Liver (tissue), 9 donors: ENCODE results near the gene OCA2. TPM values are rescaled to one million over a fixed set of nuclear protein-coding genes. Genes with fewer than 3 reads are reported as not detected.

Source experiments
- DNase-seq: peaks from one replicate; pipeline ENCODE4 v3.0.0-alpha.2; 2017; ENCODE audit warnings: low spot score
- H3K27ac ChIP-seq, 2 donors: one replicate each; pipeline ENCODE4 v1.7.0; 2013; ENCODE audit warnings: inconsistent platforms in 2 of 2, low read length in 2 of 2, control low read depth in 1 of 2, low read depth in 1 of 2, mild to moderate bottlenecking in 1 of 2
- H3K27me3 ChIP-seq, 4 donors: one replicate each; pipeline versions ENCODE4 v1.6.1 to v1.7.0; 2013; ENCODE audit warnings: low read length in 3 of 4, inconsistent platforms in 1 of 4, mild to moderate bottlenecking in 1 of 4, moderate library complexity in 1 of 4; ENCODE audit not compliant: control insufficient read depth in 4 of 4, insufficient read depth in 4 of 4
- H3K36me3 ChIP-seq, 4 donors: one replicate each; pipeline versions ENCODE4 v1.6.1 to v1.7.0; 2013; ENCODE audit warnings: low read length in 3 of 4, mild to moderate bottlenecking in 3 of 4, low read depth in 1 of 4, moderate library complexity in 1 of 4; ENCODE audit not compliant: control insufficient read depth in 4 of 4, insufficient read depth in 3 of 4
- H3K4me1 ChIP-seq, 4 donors: one replicate each; pipeline versions ENCODE4 v1.6.1 to v1.7.0; 2013; ENCODE audit warnings: low read length in 3 of 4, mild to moderate bottlenecking in 3 of 4, moderate library complexity in 1 of 4; ENCODE audit not compliant: control insufficient read depth in 4 of 4, insufficient read depth in 4 of 4
- H3K4me3 ChIP-seq, 3 donors: one replicate each; pipeline versions ENCODE4 v1.6.1 to v1.7.0; 2013; ENCODE audit warnings: low read length in 3 of 3, control low read depth in 1 of 3, low read depth in 1 of 3, mild to moderate bottlenecking in 1 of 3
- H3K9ac ChIP-seq, 2 donors: one replicate each; pipeline ENCODE4 v1.7.0; 2013; ENCODE audit warnings: low read length in 2 of 2, mild to moderate bottlenecking in 2 of 2, moderate library complexity in 2 of 2, control low read depth in 1 of 2, low read depth in 1 of 2
- H3K9me3 ChIP-seq, 4 donors: one replicate each; pipeline versions ENCODE4 v1.6.1 to v1.7.0; 2013; ENCODE audit warnings: low read length in 3 of 4; ENCODE audit not compliant: control insufficient read depth in 4 of 4
- ATF3 ChIP-seq: IDR thresholded peaks from 2 replicates; pipeline ENCODE4 v1.6.1; 2016; ENCODE audit warnings: antibody characterized with exemption
- CTCF ChIP-seq: fragments of 150-350 bp; IDR thresholded peaks from 2 replicates; pipeline ENCODE4 v1.5.1; 2017; ENCODE audit warnings: improper control_type of control experiment, low read depth, low read length; ENCODE audit not compliant: missing input control
- EGR1 ChIP-seq, 2 donors: IDR thresholded peaks; 2 replicates each; pipeline ENCODE4 v1.6.1; 2016 to 2018; ENCODE audit warnings: antibody characterized with exemption in 2 of 2, low read depth in 2 of 2
- FOXA1 ChIP-seq: IDR thresholded peaks from 2 replicates; pipeline ENCODE4 v1.6.1; 2016; ENCODE audit warnings: antibody characterized with exemption
- FOXA2 ChIP-seq: IDR thresholded peaks from 2 replicates; pipeline ENCODE4 v1.6.1; 2016; ENCODE audit warnings: antibody characterized with exemption
- GABPA ChIP-seq, 2 donors: IDR thresholded peaks in 1 of 2; conservative IDR thresholded peaks in 1 of 2; 2 replicates each; pipeline ENCODE4 v1.6.1; 2016; ENCODE audit warnings: antibody characterized with exemption in 2 of 2, mild to moderate bottlenecking in 1 of 2, moderate library complexity in 1 of 2
- HNF4A ChIP-seq, 2 donors: conservative IDR thresholded peaks; 2 replicates each; pipeline ENCODE4 v1.6.1; 2016; ENCODE audit warnings: antibody characterized with exemption in 2 of 2, mild to moderate bottlenecking in 2 of 2
- HNF4G ChIP-seq: IDR thresholded peaks from 2 replicates; pipeline ENCODE4 v1.6.1; 2016; ENCODE audit warnings: antibody characterized with exemption
- JUND ChIP-seq, 2 donors: IDR thresholded peaks; 2 replicates each; pipeline ENCODE4 v1.6.1; 2016; ENCODE audit warnings: antibody characterized with exemption in 2 of 2
- MAX ChIP-seq: IDR thresholded peaks from 2 replicates; pipeline ENCODE4 v1.6.1; 2016; ENCODE audit warnings: antibody characterized with exemption
- RAD21 ChIP-seq, 2 donors: IDR thresholded peaks; 2 replicates each; pipeline ENCODE4 v1.6.1; 2016; ENCODE audit warnings: antibody characterized with exemption in 2 of 2, mild to moderate bottlenecking in 2 of 2
- RXRA ChIP-seq, 2 donors: IDR thresholded peaks; 2 replicates each; pipeline ENCODE4 v1.6.1; 2017 to 2018; ENCODE audit warnings: antibody characterized with exemption in 2 of 2, mild to moderate bottlenecking in 1 of 2
- SP1 ChIP-seq: IDR thresholded peaks from 2 replicates; pipeline ENCODE4 v1.6.1; 2018; ENCODE audit warnings: antibody characterized with exemption, mild to moderate bottlenecking
- TAF1 ChIP-seq: conservative IDR thresholded peaks from 2 replicates; pipeline ENCODE4 v1.6.1; 2016; ENCODE audit warnings: antibody characterized with exemption, mild to moderate bottlenecking
- YY1 ChIP-seq: IDR thresholded peaks from 2 replicates; pipeline ENCODE4 v1.6.1; 2016; ENCODE audit warnings: antibody characterized with exemption, mild to moderate bottlenecking
- ZBTB33 ChIP-seq: IDR thresholded peaks from 2 replicates; pipeline ENCODE4 v1.6.1; 2016; ENCODE audit warnings: antibody characterized with exemption
- WGBS: extraction: QIAGEN DNeasy Blood & Tissue Kit; methylation state at CpG from one replicate; pipeline ENCODE4 v1.1.7; 2013; 5-methylcytosine and 5-hydroxymethylcytosine counted together
- polyA plus RNA-seq, 2 donors: library from polyadenylated mRNA; stranded (reverse) in 1 of 2; unstranded in 1 of 2; fragments of 200-250 nt in 1 of 2; fragments of >200 nt in 1 of 2; fragmentation: Nextera tagmentation in 1 of 2; extraction: Ambion mirVana in 1 of 2; gene quantifications; one replicate each; pipeline versions ENCODE4 v1.2.1 to v1.2.3, GENCODE V29; 2013 to 2015
- total RNA-seq, 2 donors: library from RNA; depleted of rRNA; stranded (reverse); fragments of >200 nt; gene quantifications; one replicate each; pipeline ENCODE4 v1.2.3, GENCODE V29; 2014
- TF ChIP-seq, protein P1 (sequence below): IDR thresholded peaks from 2 replicates; pipeline ENCODE4 v1.6.1; 2016; ENCODE audit warnings: antibody characterized with exemption, mild to moderate bottlenecking
- donor health status: healthy.
- donor health status: healthy.
- donor health status: healthy.
- donor health status: healthy.
- donor health status: healthy.

The OCA2 gene
- total and polyA plus RNA-seq, 4 donors, result 0.02 to 0.56 (median 0.15) TPM

DNA sequence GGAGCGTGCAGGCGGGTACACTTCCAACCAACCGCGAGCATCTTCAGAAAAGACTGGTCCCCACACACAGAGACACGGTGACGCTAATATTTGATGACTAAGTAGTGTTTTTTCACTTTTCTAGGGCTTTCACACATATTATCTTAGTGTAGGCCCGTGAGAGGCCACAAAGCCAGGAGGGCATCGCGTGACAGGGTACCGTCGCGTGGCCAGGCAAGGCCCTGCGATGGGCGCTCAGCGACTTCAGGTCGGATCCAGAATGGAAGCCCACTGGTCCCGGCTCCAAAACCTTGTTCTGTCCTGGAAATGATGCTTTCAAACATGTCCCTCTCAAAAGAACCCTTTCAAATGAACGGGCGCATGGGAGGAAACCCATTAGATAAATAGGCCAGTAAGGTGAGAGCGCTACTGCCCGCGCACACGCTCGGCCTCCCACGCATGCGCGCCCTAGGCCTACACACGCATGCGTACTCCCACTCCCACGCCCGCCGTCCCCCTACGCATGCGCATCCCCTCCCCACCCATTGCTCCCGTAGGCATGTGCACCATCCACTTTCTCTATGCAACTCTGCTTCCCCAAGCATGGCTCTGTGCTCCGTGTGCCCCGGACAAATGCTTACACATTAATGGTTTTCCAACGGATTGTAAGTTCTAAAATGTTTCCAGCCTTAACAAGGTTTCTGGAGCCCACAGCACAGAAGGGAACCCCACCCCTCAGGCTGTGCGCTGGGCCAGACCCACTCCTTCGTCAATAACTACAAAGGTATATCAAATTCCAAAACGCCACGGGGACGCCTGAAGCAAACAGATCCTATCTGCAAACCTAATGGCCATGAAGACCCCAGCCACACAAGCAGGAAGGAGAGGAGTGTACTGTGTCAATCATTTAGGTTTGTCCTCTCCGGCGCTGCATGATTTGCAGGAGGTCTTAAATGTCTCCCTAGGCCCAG, 72.1 kb downstream of the OCA2 start:
- Histone ChIP-seq H3K27me3 (no peaks in the 10 kb centered on the region), H3K36me3 (no peaks in the 10 kb centered on the region), H3K9ac (no peak overlapping the region), H3K4me1 (no peaks in the 10 kb centered on the region), H3K9me3 (no peaks in the 10 kb centered on the region), H3K27ac (no peak overlapping the region), H3K4me3 (no peak overlapping the region)
- WGBS, result 96% methylated on average over 45 of the region's 45 CpGs
- TF ChIP-seq EGR1 (IDR thresholded peaks at IDR 0.05; ENCODE audit: low read depth in 2 of 2), result no peak
- no peak for TF ChIP-seq TAF1
- no peak for TF ChIP-seq HNF4A (conservative IDR thresholded peaks at IDR 0.05)
- TF ChIP-seq ZBTB33, result no peak
- no peak for TF ChIP-seq HNF4G
- TF ChIP-seq SP1, result no peak
- TF ChIP-seq ATF3, result no peak
- TF ChIP-seq, protein P1, sequence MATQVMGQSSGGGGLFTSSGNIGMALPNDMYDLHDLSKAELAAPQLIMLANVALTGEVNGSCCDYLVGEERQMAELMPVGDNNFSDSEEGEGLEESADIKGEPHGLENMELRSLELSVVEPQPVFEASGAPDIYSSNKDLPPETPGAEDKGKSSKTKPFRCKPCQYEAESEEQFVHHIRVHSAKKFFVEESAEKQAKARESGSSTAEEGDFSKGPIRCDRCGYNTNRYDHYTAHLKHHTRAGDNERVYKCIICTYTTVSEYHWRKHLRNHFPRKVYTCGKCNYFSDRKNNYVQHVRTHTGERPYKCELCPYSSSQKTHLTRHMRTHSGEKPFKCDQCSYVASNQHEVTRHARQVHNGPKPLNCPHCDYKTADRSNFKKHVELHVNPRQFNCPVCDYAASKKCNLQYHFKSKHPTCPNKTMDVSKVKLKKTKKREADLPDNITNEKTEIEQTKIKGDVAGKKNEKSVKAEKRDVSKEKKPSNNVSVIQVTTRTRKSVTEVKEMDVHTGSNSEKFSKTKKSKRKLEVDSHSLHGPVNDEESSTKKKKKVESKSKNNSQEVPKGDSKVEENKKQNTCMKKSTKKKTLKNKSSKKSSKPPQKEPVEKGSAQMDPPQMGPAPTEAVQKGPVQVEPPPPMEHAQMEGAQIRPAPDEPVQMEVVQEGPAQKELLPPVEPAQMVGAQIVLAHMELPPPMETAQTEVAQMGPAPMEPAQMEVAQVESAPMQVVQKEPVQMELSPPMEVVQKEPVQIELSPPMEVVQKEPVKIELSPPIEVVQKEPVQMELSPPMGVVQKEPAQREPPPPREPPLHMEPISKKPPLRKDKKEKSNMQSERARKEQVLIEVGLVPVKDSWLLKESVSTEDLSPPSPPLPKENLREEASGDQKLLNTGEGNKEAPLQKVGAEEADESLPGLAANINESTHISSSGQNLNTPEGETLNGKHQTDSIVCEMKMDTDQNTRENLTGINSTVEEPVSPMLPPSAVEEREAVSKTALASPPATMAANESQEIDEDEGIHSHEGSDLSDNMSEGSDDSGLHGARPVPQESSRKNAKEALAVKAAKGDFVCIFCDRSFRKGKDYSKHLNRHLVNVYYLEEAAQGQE, result no peak
- TF ChIP-seq RAD21 (IDR thresholded peaks at IDR 0.05), result no peak
- TF ChIP-seq GABPA (IDR thresholded peaks at IDR 0.05 in 1 of 2, conservative IDR thresholded peaks at IDR 0.05 in 1 of 2), result no peak
- no peak for TF ChIP-seq JUND (IDR thresholded peaks at IDR 0.05)
- TF ChIP-seq RXRA (IDR thresholded peaks at IDR 0.05), result no peak
- no peak for TF ChIP-seq MAX
- no peak for TF ChIP-seq FOXA2
- TF ChIP-seq YY1, result no peak
- TF ChIP-seq FOXA1, result no peak
- no peak for TF ChIP-seq CTCF
- peak; percentile 21 for DNase-seq
